ENCODE results near the gene ANKRD1. TPM values are rescaled to one million over a fixed set of nuclear protein-coding genes. Genes with fewer than 3 reads are reported as not detected.

Gene ANKRD1
- polyA plus RNA-seq, 2 donors, result 0.96 to 1.1 TPM

DNA sequence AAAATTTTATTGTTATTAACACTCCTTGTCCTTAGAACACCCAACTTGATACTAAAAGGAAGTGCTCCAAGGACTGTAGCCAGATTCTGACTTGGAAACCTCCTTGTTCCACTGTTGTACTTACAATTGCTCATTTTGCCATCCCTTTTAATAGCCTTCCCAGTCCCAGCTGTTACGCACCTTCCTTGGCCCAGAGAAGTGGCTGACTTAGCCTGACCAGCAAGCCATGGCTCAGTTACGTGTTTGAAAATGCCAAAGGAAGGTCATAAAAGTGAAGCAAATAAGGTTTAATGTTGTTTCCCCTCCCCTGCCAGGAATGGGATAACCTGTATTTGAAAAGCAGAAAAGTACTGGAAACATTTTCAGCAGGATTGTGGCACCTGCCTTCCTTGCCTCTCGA is 3.7 kb upstream of the ANKRD1 start:
- WGBS, 2 donors, result 92% methylated on average over 3 of the region's 3 CpGs

GRCh38 chr10:90923111-90923731 is 2.3 kb upstream of the ANKRD1 start:
- Histone ChIP-seq H3K27ac (ENCODE audit: low read depth in 2 of 2, low read length in 1 of 2) (no peak overlapping the region), H3K4me1 (ENCODE audit: control insufficient read depth in 2 of 2, insufficient read depth in 2 of 2, low read length in 1 of 2) (no peaks in the 10 kb centered on the region), H3K9me3 (ENCODE audit: control insufficient read depth in 2 of 2, insufficient read depth in 1 of 2, low read depth in 1 of 2, low read length in 1 of 2) (no peaks in the 10 kb centered on the region), H3K36me3 (ENCODE audit: control insufficient read depth in 2 of 2, insufficient read depth in 2 of 2, low read length in 1 of 2) (no peaks in the 10 kb centered on the region), H3K27me3 (ENCODE audit: control insufficient read depth in 1 of 2, insufficient read depth in 2 of 2, low read length in 2 of 2) (no peaks in the 10 kb centered on the region), H3K4me3 (ENCODE audit: low read depth in 1 of 2, low read length in 2 of 2) (no peak overlapping the region)
- WGBS, 2 donors, result 68 to 74% methylated on average over 2 of the region's 2 CpGs

More for the DNA sequence above, 3.7 kb upstream of the ANKRD1 start:
- no peak overlapping the region for H3K27ac ChIP-seq (ENCODE audit: low read depth in 2 of 2, low read length in 1 of 2)
- no peak overlapping the region for H3K4me3 ChIP-seq (ENCODE audit: low read depth in 1 of 2, low read length in 2 of 2)
- H3K27me3 ChIP-seq (ENCODE audit: control insufficient read depth in 1 of 2, insufficient read depth in 2 of 2, low read length in 2 of 2), result no peaks in the 10 kb centered on the region
- H3K36me3 ChIP-seq (ENCODE audit: control insufficient read depth in 2 of 2, insufficient read depth in 2 of 2, low read length in 1 of 2), result no peaks in the 10 kb centered on the region
- H3K9me3 ChIP-seq (ENCODE audit: control insufficient read depth in 2 of 2, insufficient read depth in 1 of 2, low read depth in 1 of 2, low read length in 1 of 2), result no peaks in the 10 kb centered on the region
- H3K4me1 ChIP-seq (ENCODE audit: control insufficient read depth in 2 of 2, insufficient read depth in 2 of 2, low read length in 1 of 2), result no peaks in the 10 kb centered on the region

GRCh38 chr10:90921906-90922305 is 1.0 kb upstream of the ANKRD1 start:
- H3K27ac ChIP-seq (ENCODE audit: low read depth in 2 of 2, low read length in 1 of 2), result no peak overlapping the region
- 79 to 84% methylated on average over 3 of the region's 3 CpGs for WGBS, 2 donors

DNA sequence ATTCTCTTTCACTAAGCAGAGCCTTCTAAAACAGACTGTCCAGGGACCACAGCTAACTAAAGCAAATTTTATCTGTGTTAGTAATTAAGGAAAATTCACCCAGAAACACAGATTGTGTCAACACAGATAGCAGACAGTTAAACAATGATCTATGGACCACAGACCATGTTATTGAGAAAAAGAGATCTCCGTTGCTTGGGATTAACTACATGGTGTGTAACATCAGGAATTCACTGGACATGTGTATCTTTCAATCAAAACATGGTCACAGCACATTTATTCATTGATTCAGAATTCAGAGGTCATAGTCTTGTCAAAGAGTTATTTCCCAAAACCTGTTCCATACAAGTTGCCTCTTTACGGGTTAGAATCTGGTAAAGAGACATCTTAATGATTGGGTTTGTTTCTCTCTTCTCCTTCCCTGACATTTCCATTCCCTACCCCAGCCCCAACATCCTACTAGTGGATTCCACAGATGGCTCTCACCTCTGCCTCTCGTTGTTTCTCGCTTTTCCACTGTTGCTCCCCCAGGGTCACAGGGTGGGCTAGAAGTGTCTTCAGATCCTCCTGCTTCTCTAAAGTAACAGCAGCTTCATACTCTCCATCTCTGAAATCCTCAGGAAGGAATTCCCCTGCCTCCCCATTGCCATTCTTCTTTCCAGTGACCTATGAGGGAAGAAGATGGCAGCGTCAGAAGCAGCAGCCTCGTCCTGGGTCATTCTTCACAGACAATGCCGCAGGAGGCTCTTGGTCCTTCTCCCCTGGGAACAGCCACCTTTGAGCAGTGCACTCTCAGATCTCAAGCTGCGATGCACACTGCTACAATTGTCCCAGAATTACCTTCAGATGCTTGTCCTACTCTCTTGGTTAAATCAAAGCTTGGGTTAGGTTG is 958 bp downstream of the ANKRD1 start:
- no peaks in the 10 kb centered on the region for H3K27me3 ChIP-seq (ENCODE audit: control insufficient read depth in 1 of 2, insufficient read depth in 2 of 2, low read length in 2 of 2)
- H3K4me1 ChIP-seq (ENCODE audit: control insufficient read depth in 2 of 2, insufficient read depth in 2 of 2, low read length in 1 of 2), result no peaks in the 10 kb centered on the region
- WGBS, 2 donors, result 83 to 85% methylated on average over 8 of the region's 8 CpGs
- no peaks in the 10 kb centered on the region for H3K36me3 ChIP-seq (ENCODE audit: control insufficient read depth in 2 of 2, insufficient read depth in 2 of 2, low read length in 1 of 2)
- no peak overlapping the region for H3K27ac ChIP-seq (ENCODE audit: low read depth in 2 of 2, low read length in 1 of 2)
- no peaks in the 10 kb centered on the region for H3K9me3 ChIP-seq (ENCODE audit: control insufficient read depth in 2 of 2, insufficient read depth in 1 of 2, low read depth in 1 of 2, low read length in 1 of 2)
- H3K4me3 ChIP-seq (ENCODE audit: low read depth in 1 of 2, low read length in 2 of 2), result no peak overlapping the region

More at GRCh38 chr10:90921906-90922305, 1.0 kb upstream of the ANKRD1 start:
- no peaks in the 10 kb centered on the region for H3K9me3 ChIP-seq (ENCODE audit: control insufficient read depth in 2 of 2, insufficient read depth in 1 of 2, low read depth in 1 of 2, low read length in 1 of 2)
- H3K27me3 ChIP-seq (ENCODE audit: control insufficient read depth in 1 of 2, insufficient read depth in 2 of 2, low read length in 2 of 2), result no peaks in the 10 kb centered on the region
- H3K36me3 ChIP-seq (ENCODE audit: control insufficient read depth in 2 of 2, insufficient read depth in 2 of 2, low read length in 1 of 2), result no peaks in the 10 kb centered on the region
- H3K4me1 ChIP-seq (ENCODE audit: control insufficient read depth in 2 of 2, insufficient read depth in 2 of 2, low read length in 1 of 2), result no peaks in the 10 kb centered on the region
- H3K4me3 ChIP-seq (ENCODE audit: low read depth in 1 of 2, low read length in 2 of 2), result no peak overlapping the region

DNA sequence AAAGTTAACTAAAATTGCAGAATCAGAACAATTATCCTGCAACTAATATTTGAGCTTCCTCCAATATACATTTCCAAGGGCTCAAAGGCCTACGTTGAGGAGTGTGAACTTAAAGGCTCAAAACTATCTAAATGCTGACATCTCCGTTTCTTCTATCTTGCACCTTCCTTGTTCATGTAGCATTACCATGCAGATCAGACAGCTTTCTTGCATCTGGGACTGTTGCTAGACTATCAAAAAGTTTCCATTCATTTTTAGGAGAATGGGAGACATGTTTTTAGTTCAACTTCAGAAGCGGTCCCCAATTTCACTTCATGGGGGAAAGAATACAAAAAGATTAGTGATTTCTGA is 2.9 kb downstream of the ANKRD1 start:
- no peaks in the 10 kb centered on the region for H3K9me3 ChIP-seq (ENCODE audit: control insufficient read depth in 2 of 2, insufficient read depth in 1 of 2, low read depth in 1 of 2, low read length in 1 of 2)
- WGBS, 2 donors, result 87 to 89% methylated on average over 3 of the region's 3 CpGs
- H3K27ac ChIP-seq (ENCODE audit: low read depth in 2 of 2, low read length in 1 of 2), result no peak overlapping the region
- H3K27me3 ChIP-seq (ENCODE audit: control insufficient read depth in 1 of 2, insufficient read depth in 2 of 2, low read length in 2 of 2), result no peaks in the 10 kb centered on the region
- no peak overlapping the region for H3K4me3 ChIP-seq (ENCODE audit: low read depth in 1 of 2, low read length in 2 of 2)
- no peaks in the 10 kb centered on the region for H3K4me1 ChIP-seq (ENCODE audit: control insufficient read depth in 2 of 2, insufficient read depth in 2 of 2, low read length in 1 of 2)
- no peaks in the 10 kb centered on the region for H3K36me3 ChIP-seq (ENCODE audit: control insufficient read depth in 2 of 2, insufficient read depth in 2 of 2, low read length in 1 of 2)

GRCh38 chr10:90917238-90917967 is 3.5 kb downstream of the ANKRD1 start:
- H3K9me3 ChIP-seq (ENCODE audit: control insufficient read depth in 2 of 2, insufficient read depth in 1 of 2, low read depth in 1 of 2, low read length in 1 of 2), result no peaks in the 10 kb centered on the region
- no peaks in the 10 kb centered on the region for H3K27me3 ChIP-seq (ENCODE audit: control insufficient read depth in 1 of 2, insufficient read depth in 2 of 2, low read length in 2 of 2)
- no peak overlapping the region for H3K4me3 ChIP-seq (ENCODE audit: low read depth in 1 of 2, low read length in 2 of 2)
- H3K27ac ChIP-seq (ENCODE audit: low read depth in 2 of 2, low read length in 1 of 2), result no peak overlapping the region
- H3K36me3 ChIP-seq (ENCODE audit: control insufficient read depth in 2 of 2, insufficient read depth in 2 of 2, low read length in 1 of 2), result no peaks in the 10 kb centered on the region
- 73 to 74% methylated on average over 8 of the region's 8 CpGs for WGBS, 2 donors
- no peaks in the 10 kb centered on the region for H3K4me1 ChIP-seq (ENCODE audit: control insufficient read depth in 2 of 2, insufficient read depth in 2 of 2, low read length in 1 of 2)

GRCh38 chr10:90916392-90917237 is 4.3 kb downstream of the ANKRD1 start:
- no peak overlapping the region for H3K27ac ChIP-seq (ENCODE audit: low read depth in 2 of 2, low read length in 1 of 2)
- H3K4me3 ChIP-seq (ENCODE audit: low read depth in 1 of 2, low read length in 2 of 2), result no peak overlapping the region
- no peaks in the 10 kb centered on the region for H3K4me1 ChIP-seq (ENCODE audit: control insufficient read depth in 2 of 2, insufficient read depth in 2 of 2, low read length in 1 of 2)
- no peaks in the 10 kb centered on the region for H3K27me3 ChIP-seq (ENCODE audit: control insufficient read depth in 1 of 2, insufficient read depth in 2 of 2, low read length in 2 of 2)
- no peaks in the 10 kb centered on the region for H3K36me3 ChIP-seq (ENCODE audit: control insufficient read depth in 2 of 2, insufficient read depth in 2 of 2, low read length in 1 of 2)
- H3K9me3 ChIP-seq (ENCODE audit: control insufficient read depth in 2 of 2, insufficient read depth in 1 of 2, low read depth in 1 of 2, low read length in 1 of 2), result no peaks in the 10 kb centered on the region
- 85 to 86% methylated on average over 6 of the region's 6 CpGs for WGBS, 2 donors

- Histone ChIP-seq H3K27me3 (ENCODE audit: control insufficient read depth in 1 of 2, insufficient read depth in 2 of 2, low read length in 2 of 2) (no peaks in the 10 kb centered on the region), H3K4me1 (ENCODE audit: control insufficient read depth in 2 of 2, insufficient read depth in 2 of 2, low read length in 1 of 2) (no peaks in the 10 kb centered on the region), H3K27ac (ENCODE audit: low read depth in 2 of 2, low read length in 1 of 2) (no peak overlapping the region), H3K4me3 (ENCODE audit: low read depth in 1 of 2, low read length in 2 of 2) (no peak overlapping the region), H3K36me3 (ENCODE audit: control insufficient read depth in 2 of 2, insufficient read depth in 2 of 2, low read length in 1 of 2) (no peaks in the 10 kb centered on the region), H3K9me3 (ENCODE audit: control insufficient read depth in 2 of 2, insufficient read depth in 1 of 2, low read depth in 1 of 2, low read length in 1 of 2) (no peaks in the 10 kb centered on the region)
- 78 to 89% methylated on average over 11 of the region's 11 CpGs for WGBS, 2 donors
Observed at GRCh38 chr10:90915766-90916075, 5.2 kb downstream of the ANKRD1 start.
